ENCODE measurements around the gene SUSD3. TPM values are rescaled to one million over a fixed set of nuclear protein-coding genes. Genes with fewer than 3 reads are reported as not detected.

Gene SUSD3
- total RNA-seq, 1 donor from 2014 or later, result 2.4 TPM

DNA sequence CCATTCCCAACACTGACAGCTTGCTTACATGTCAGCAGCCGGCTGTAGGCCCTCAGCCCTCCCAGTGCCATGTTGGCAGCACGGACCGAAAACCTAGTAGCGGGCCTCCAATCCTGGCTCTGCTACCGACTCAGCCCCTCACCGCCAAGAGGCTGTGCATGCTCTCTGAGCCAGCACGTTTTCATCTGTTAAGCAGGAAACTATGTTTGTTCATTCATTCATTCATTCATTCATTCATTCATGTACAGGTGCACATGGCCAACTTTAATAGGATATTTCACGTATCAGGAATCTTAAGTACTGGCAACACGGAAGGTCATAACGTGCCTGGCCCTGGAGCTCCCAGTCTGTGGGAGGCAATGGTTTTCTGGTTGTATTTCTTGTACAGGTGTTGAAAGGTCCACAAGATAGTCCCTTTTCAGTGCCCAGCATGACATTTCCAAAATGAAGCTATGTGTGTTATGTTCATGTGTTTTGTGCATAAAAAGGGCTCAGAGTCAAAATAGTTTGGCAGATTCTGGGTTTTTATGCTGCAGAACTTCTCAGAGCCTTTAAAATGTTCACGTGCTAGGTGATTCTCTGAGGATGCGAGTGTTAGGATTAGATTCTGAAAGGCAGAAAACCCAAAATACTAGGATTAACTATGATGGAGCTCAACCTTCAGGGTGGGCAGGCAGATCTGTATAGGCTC is 17.7 kb downstream of the SUSD3 start:
- Mint-ChIP-seq H3K36me3 (no peaks in the 10 kb centered on the region), H3K4me1 (peaks cover 13% of the 10 kb centered on the region), H3K27ac (no peak overlapping the region), H3K4me3 (no peak overlapping the region), H3K27me3 (ENCODE audit: low read depth) (no peaks in the 10 kb centered on the region), H3K9me3 (no peaks in the 10 kb centered on the region)
- TF ChIP-seq, protein P1, sequence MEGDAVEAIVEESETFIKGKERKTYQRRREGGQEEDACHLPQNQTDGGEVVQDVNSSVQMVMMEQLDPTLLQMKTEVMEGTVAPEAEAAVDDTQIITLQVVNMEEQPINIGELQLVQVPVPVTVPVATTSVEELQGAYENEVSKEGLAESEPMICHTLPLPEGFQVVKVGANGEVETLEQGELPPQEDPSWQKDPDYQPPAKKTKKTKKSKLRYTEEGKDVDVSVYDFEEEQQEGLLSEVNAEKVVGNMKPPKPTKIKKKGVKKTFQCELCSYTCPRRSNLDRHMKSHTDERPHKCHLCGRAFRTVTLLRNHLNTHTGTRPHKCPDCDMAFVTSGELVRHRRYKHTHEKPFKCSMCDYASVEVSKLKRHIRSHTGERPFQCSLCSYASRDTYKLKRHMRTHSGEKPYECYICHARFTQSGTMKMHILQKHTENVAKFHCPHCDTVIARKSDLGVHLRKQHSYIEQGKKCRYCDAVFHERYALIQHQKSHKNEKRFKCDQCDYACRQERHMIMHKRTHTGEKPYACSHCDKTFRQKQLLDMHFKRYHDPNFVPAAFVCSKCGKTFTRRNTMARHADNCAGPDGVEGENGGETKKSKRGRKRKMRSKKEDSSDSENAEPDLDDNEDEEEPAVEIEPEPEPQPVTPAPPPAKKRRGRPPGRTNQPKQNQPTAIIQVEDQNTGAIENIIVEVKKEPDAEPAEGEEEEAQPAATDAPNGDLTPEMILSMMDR (IDR thresholded peaks at IDR 0.05; ENCODE audit: unreplicated experiment), result no peak
- DNase-seq (ENCODE audit: low spot score in 2 of 2, unreplicated experiment in 2 of 2), result no peak

DNA sequence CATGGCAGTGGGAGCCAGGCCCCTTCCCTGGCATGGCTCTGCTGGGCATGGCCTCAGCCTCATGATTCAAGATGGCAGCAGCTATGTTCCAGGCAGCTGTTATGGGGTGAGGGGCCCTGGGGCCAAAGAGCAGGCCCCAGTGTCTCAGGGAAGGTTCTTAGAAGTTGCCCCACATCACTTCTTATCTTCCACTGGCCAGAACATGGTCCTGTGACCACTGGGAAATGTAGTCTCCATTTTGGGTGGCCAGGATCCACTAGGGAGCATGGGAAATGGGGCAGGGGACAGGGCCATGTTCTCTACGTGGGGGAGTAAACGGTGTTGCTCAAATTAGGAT is 18.3 kb downstream of the SUSD3 start:
- no peaks in the 10 kb centered on the region for H3K9me3 Mint-ChIP-seq
- H3K4me1 Mint-ChIP-seq, result peaks cover 13% of the 10 kb centered on the region
- H3K4me3 Mint-ChIP-seq, result no peak overlapping the region

DNA sequence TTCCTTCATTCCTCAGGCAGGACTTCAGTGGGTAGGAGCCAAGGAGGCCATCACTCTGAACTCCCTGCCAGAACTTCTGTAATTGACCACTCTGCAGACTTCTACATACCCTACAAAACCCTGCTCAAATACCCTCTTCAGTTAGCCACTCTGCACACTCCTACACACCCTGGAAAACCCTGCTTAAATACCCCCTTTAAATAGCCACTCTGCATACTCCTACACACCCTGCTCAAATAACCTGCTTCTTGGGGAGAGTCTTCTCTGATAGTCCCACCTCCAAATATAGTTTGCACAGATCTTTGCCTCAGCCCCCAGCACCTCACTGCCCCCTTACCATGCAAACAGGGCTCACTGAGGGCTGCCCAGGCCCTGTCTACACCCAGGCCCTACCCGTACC is 18.9 kb downstream of the SUSD3 start:
- DNase-seq (ENCODE audit: low spot score in 2 of 2, unreplicated experiment in 2 of 2), result no peak
- Mint-ChIP-seq H3K27ac (no peak overlapping the region), H3K27me3 (ENCODE audit: low read depth) (no peaks in the 10 kb centered on the region), H3K4me1 (peaks cover 11% of the 10 kb centered on the region), H3K9me3 (no peaks in the 10 kb centered on the region), H3K36me3 (no peaks in the 10 kb centered on the region), H3K4me3 (no peak overlapping the region)
- TF ChIP-seq, protein P1 (IDR thresholded peaks at IDR 0.05; ENCODE audit: unreplicated experiment), result no peak

More for the DNA sequence above, 18.3 kb downstream of the SUSD3 start:
- Mint-ChIP-seq H3K36me3 (no peaks in the 10 kb centered on the region), H3K27ac (no peak overlapping the region), H3K27me3 (ENCODE audit: low read depth) (no peaks in the 10 kb centered on the region)
- DNase-seq (ENCODE audit: low spot score in 2 of 2, unreplicated experiment in 2 of 2), result no peak
- TF ChIP-seq, protein P1 (IDR thresholded peaks at IDR 0.05; ENCODE audit: unreplicated experiment), result no peak

DNA sequence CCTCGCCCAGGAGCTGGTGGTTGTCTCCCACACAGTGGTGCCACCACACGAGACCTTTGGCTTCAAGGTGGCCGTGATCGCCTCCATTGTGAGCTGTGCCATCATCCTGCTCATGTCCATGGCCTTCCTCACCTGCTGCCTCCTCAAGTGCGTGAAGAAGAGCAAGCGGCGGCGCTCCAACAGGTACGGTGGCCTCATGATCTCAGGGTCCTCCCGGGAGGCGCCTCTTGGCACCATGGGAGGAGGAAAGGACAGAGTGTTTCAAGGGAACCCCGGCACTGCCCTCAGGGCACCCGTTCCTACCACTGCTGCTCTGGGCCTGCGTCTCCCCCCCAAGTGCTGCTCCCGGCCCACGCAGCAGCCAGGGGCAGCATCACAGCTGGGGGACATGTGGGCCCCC is 19.3 kb downstream of the SUSD3 start:
- TF ChIP-seq, protein P1 (IDR thresholded peaks at IDR 0.05; ENCODE audit: unreplicated experiment), result no peak
- Mint-ChIP-seq H3K36me3 (no peaks in the 10 kb centered on the region), H3K9me3 (no peaks in the 10 kb centered on the region), H3K4me3 (no peak overlapping the region), H3K4me1 (peaks cover 6% of the 10 kb centered on the region), H3K27ac (no peak overlapping the region), H3K27me3 (ENCODE audit: low read depth) (no peaks in the 10 kb centered on the region)
- no peak for DNase-seq (ENCODE audit: low spot score in 2 of 2, unreplicated experiment in 2 of 2)

DNA sequence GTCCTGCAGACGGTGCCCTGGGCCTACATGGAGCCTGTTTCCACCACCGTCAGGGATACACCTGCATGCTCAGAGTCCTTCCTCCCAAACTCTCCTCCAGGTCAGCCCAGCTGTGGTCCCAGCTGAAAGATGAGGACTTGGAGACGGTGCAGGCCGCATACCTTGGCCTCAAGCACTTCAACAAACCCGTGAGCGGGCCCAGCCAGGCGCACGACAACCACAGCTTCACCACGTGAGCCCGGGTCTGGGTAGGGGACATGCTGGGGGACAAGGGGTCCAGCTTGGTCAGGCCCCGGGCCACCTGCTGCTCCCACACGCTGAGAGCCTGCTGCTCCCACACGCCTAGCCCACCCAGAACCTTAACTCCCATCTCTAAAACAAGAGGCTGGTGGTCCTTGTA is 20.9 kb downstream of the SUSD3 start:
- Mint-ChIP-seq H3K4me3 (no peak overlapping the region), H3K4me1 (peaks cover 10% of the 10 kb centered on the region), H3K36me3 (no peaks in the 10 kb centered on the region), H3K9me3 (no peaks in the 10 kb centered on the region), H3K27me3 (ENCODE audit: low read depth) (no peaks in the 10 kb centered on the region), H3K27ac (no peak overlapping the region)
- DNase-seq (ENCODE audit: low spot score in 2 of 2, unreplicated experiment in 2 of 2), result no peak
- TF ChIP-seq, protein P1 (IDR thresholded peaks at IDR 0.05; ENCODE audit: unreplicated experiment), result no peak

DNA sequence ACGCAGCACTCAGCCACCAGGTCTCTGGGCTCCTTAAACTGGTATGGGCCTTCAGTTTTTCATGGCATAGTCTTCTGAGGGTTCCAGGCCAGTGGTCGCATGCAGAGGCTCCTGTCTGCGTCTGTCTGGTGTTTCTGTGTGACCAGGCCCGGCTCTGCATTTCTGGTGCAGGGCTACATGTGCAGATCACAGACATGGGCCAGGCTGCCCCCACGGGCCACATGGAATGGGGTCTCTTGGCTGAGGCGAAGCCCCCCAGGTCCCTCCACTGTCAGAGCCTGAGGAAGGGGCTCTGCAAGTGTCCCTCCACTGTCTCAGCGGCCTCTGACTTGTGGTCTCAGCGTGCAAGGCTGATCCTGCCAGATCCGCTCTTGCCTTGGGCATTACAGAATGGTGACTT is 21.9 kb downstream of the SUSD3 start:
- peaks cover 5% of the 10 kb centered on the region for H3K4me1 Mint-ChIP-seq

More for the DNA sequence above, 21.9 kb downstream of the SUSD3 start:
- no peak for DNase-seq (ENCODE audit: low spot score in 2 of 2, unreplicated experiment in 2 of 2)
- Mint-ChIP-seq H3K4me3 (no peak overlapping the region), H3K27me3 (ENCODE audit: low read depth) (no peaks in the 10 kb centered on the region), H3K9me3 (no peaks in the 10 kb centered on the region), H3K27ac (peak overlapping the region; percentile 5), H3K36me3 (no peaks in the 10 kb centered on the region)
- TF ChIP-seq, protein P1 (IDR thresholded peaks at IDR 0.05; ENCODE audit: unreplicated experiment), result no peak
